GM12874 (cell line): ENCODE results near the gene P2RX4.

Source experiments
- CTCF ChIP-seq: IDR thresholded peaks from 2 replicates; pipeline ENCODE4 v1.5.1; 2011; ENCODE audit warnings: low read depth, mild to moderate bottlenecking, control low read depth, low read length, moderate library complexity; ENCODE audit not compliant: insufficient read depth

Gene P2RX4

GRCh38 chr12:121253638-121254335 is 43.9 kb downstream of the P2RX4 start:
- TF ChIP-seq CTCF: no peak

GRCh38 chr12:121255433-121255832 is 45.5 kb downstream of the P2RX4 start:
- TF ChIP-seq CTCF: no peak

GRCh38 chr12:121259074-121259473 is 49.1 kb downstream of the P2RX4 start:
- TF ChIP-seq CTCF: no peak

- no peak for TF ChIP-seq CTCF
These were observed 50.2 kb downstream of the P2RX4 start for GRCh38 chr12:121260091-121260490.

GRCh38 chr12:121261398-121261797 is 51.5 kb downstream of the P2RX4 start:
- TF ChIP-seq CTCF: no peak

GRCh38 chr12:121263206-121263935 is 53.4 kb downstream of the P2RX4 start:
- no peak for TF ChIP-seq CTCF

- no peak for TF ChIP-seq CTCF
These were observed 54.2 kb downstream of the P2RX4 start for GRCh38 chr12:121264135-121264534.
